Measurements from ENCODE around the gene NPHS1. TPM values are rescaled to one million over a fixed set of nuclear protein-coding genes. Genes with fewer than 3 reads are reported as not detected.

Gene NPHS1
- polyA plus RNA-seq, 1 donor from 2014 or later = 0.05 TPM

DNA sequence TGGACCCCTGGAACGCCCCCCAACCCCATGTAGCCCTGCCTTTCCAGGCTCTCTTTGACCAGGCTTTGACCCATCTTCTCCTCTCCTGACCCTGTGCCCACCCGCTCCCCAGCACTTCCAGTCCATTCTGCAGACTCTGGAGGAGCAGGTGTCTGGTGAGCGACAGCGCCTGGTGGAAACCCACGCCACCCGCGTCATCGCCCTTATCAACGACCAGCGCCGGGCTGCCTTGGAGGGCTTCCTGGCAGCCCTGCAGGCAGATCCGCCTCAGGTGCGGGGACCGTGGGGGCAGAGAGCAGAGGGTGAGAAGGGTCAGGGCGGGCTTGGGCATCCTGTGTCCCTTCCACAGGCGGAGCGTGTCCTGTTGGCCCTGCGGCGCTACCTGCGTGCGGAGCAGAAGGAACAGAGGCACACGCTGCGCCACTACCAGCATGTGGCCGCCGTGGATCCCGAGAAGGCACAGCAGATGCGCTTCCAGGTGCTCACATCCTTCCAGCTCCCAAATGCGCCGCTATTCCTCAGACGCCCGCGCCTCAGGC, 22.2 kb upstream of the NPHS1 start:
- H3K27ac ChIP-seq (ENCODE audit: low read length) = no peak overlapping the region
- TF ChIP-seq MXI1 (conservative IDR thresholded peaks at IDR 0.05; ENCODE audit: poor library complexity, severe bottlenecking) (no peak), TAF1 (IDR thresholded peaks at IDR 0.05; ENCODE audit: low read depth) (no peak), EZH2 (IDR thresholded peaks at IDR 0.05; ENCODE audit: borderline replicate concordance, insufficient read depth, low read length, poor library complexity, severe bottlenecking) (no peak), EP300 (conservative IDR thresholded peaks at IDR 0.05; ENCODE audit: poor library complexity, severe bottlenecking) (no peak), SMC3 (conservative IDR thresholded peaks at IDR 0.05; ENCODE audit: poor library complexity) (no peak), POLR2AphosphoS5 (IDR thresholded peaks at IDR 0.05) (no peak), RAD21 (conservative IDR thresholded peaks at IDR 0.05) (no peak), REST (IDR thresholded peaks at IDR 0.05; ENCODE audit: borderline replicate concordance) (no peak), CTCF (IDR thresholded peaks at IDR 0.05; ENCODE audit: poor library complexity, severe bottlenecking) (no peak)

GRCh38 chr19:35872180-35872579, 19.9 kb upstream of the NPHS1 start:
- Histone ChIP-seq H3K9me2 (ENCODE audit: insufficient read depth, low read length) (no peaks in the 10 kb centered on the region), H3K27ac (ENCODE audit: low read length) (no peak overlapping the region), H3K9me3 (ENCODE audit: low read length) (no peaks in the 10 kb centered on the region), H3K79me2 (replicated peaks; ENCODE audit: insufficient read depth, low read length) (peaks cover 18% of the 10 kb centered on the region), H3K4me2 (ENCODE audit: low read length) (no peak overlapping the region), H4K20me1 (ENCODE audit: insufficient read depth) (no peaks in the 10 kb centered on the region), H3K36me3 (ENCODE audit: insufficient read depth, low read length) (no peaks in the 10 kb centered on the region), H3K4me3 (ENCODE audit: low read length) (no peak overlapping the region), H3K9ac (ENCODE audit: low read length) (no peak overlapping the region), H3K27me3 (ENCODE audit: insufficient read depth, low read depth, low read length) (no peaks in the 10 kb centered on the region), H3F3A (ENCODE audit: insufficient read depth, low read length, poor library complexity, severe bottlenecking) (no peaks in the 10 kb centered on the region), H2AFZ (ENCODE audit: low read depth, low read length) (no peak overlapping the region)
- TF ChIP-seq SMC3 (conservative IDR thresholded peaks at IDR 0.05; ENCODE audit: poor library complexity) (no peak), TAF1 (IDR thresholded peaks at IDR 0.05; ENCODE audit: low read depth) (no peak), RAD21 (conservative IDR thresholded peaks at IDR 0.05) (no peak), CTCF (IDR thresholded peaks at IDR 0.05; ENCODE audit: poor library complexity, severe bottlenecking) (no peak), MXI1 (conservative IDR thresholded peaks at IDR 0.05; ENCODE audit: poor library complexity, severe bottlenecking) (no peak), EZH2 (IDR thresholded peaks at IDR 0.05; ENCODE audit: borderline replicate concordance, insufficient read depth, low read length, poor library complexity, severe bottlenecking) (no peak), EP300 (conservative IDR thresholded peaks at IDR 0.05; ENCODE audit: poor library complexity, severe bottlenecking) (no peak), REST (IDR thresholded peaks at IDR 0.05; ENCODE audit: borderline replicate concordance) (no peak), POLR2AphosphoS5 (IDR thresholded peaks at IDR 0.05) (no peak)

More for the DNA sequence above, 22.2 kb upstream of the NPHS1 start:
- Histone ChIP-seq H3K4me3 (ENCODE audit: low read length) (no peak overlapping the region), H3K79me2 (replicated peaks; ENCODE audit: insufficient read depth, low read length) (peaks cover 18% of the 10 kb centered on the region), H2AFZ (ENCODE audit: low read depth, low read length) (no peak overlapping the region), H3K9me2 (ENCODE audit: insufficient read depth, low read length) (no peaks in the 10 kb centered on the region), H3K27me3 (ENCODE audit: insufficient read depth, low read depth, low read length) (no peaks in the 10 kb centered on the region), H3K9me3 (ENCODE audit: low read length) (no peaks in the 10 kb centered on the region), H3K9ac (ENCODE audit: low read length) (no peak overlapping the region), H3F3A (ENCODE audit: insufficient read depth, low read length, poor library complexity, severe bottlenecking) (no peaks in the 10 kb centered on the region), H3K4me2 (ENCODE audit: low read length) (no peak overlapping the region), H4K20me1 (ENCODE audit: insufficient read depth) (no peaks in the 10 kb centered on the region), H3K36me3 (ENCODE audit: insufficient read depth, low read length) (no peaks in the 10 kb centered on the region)

Measured in neural cell (in vitro differentiated cells).